GM15510 (cell line): Measurements from ENCODE around the gene PDE4D.

Experiments used
- POLR2A ChIP-seq: IDR thresholded peaks from 3 replicates; pipeline ENCODE4 v1.6.1; 2011; ENCODE audit warnings: borderline replicate concordance; ENCODE audit not compliant: insufficient read length; ENCODE audit errors: extremely low read depth

The PDE4D gene

GRCh38 chr5:59795141-59795540 lies 98.4 kb downstream of the PDE4D start:
- no peak for TF ChIP-seq POLR2A

GRCh38 chr5:59792983-59793585 lies 100.4 kb downstream of the PDE4D start:
- no peak for TF ChIP-seq POLR2A

- no peak for TF ChIP-seq POLR2A
Observed at GRCh38 chr5:59791617-59792016, 101.9 kb downstream of the PDE4D start.

- TF ChIP-seq POLR2A, result no peak
Observed at GRCh38 chr5:59790776-59791475, 102.6 kb downstream of the PDE4D start.

- TF ChIP-seq POLR2A, result no peak
Observed at GRCh38 chr5:59790376-59790775, 103.2 kb downstream of the PDE4D start.

- no peak for TF ChIP-seq POLR2A
Observed at GRCh38 chr5:59789894-59790293, 103.6 kb downstream of the PDE4D start.

- no peak for TF ChIP-seq POLR2A
Observed at GRCh38 chr5:59789197-59789596, 104.3 kb downstream of the PDE4D start.

- TF ChIP-seq POLR2A, result no peak
Observed at GRCh38 chr5:59786334-59786805, 107.2 kb downstream of the PDE4D start.

- no peak for TF ChIP-seq POLR2A
Observed at GRCh38 chr5:59785676-59786333, 107.7 kb downstream of the PDE4D start.

- TF ChIP-seq POLR2A, result no peak
Observed at GRCh38 chr5:59783264-59783663, 110.3 kb downstream of the PDE4D start.

- no peak for TF ChIP-seq POLR2A
Observed at GRCh38 chr5:59782856-59783255, 110.7 kb downstream of the PDE4D start.

GRCh38 chr5:59779453-59779852 lies 114.1 kb downstream of the PDE4D start:
- TF ChIP-seq POLR2A, result no peak

GRCh38 chr5:59777028-59777427 lies 116.5 kb downstream of the PDE4D start:
- no peak for TF ChIP-seq POLR2A

- no peak for TF ChIP-seq POLR2A
Observed at GRCh38 chr5:59773294-59773693, 120.2 kb downstream of the PDE4D start.

GRCh38 chr5:59772757-59773156 lies 120.8 kb downstream of the PDE4D start:
- no peak for TF ChIP-seq POLR2A

GRCh38 chr5:59772206-59772605 lies 121.3 kb downstream of the PDE4D start:
- no peak for TF ChIP-seq POLR2A
